ENCODE results near the gene ANKRD34A.

DNA sequence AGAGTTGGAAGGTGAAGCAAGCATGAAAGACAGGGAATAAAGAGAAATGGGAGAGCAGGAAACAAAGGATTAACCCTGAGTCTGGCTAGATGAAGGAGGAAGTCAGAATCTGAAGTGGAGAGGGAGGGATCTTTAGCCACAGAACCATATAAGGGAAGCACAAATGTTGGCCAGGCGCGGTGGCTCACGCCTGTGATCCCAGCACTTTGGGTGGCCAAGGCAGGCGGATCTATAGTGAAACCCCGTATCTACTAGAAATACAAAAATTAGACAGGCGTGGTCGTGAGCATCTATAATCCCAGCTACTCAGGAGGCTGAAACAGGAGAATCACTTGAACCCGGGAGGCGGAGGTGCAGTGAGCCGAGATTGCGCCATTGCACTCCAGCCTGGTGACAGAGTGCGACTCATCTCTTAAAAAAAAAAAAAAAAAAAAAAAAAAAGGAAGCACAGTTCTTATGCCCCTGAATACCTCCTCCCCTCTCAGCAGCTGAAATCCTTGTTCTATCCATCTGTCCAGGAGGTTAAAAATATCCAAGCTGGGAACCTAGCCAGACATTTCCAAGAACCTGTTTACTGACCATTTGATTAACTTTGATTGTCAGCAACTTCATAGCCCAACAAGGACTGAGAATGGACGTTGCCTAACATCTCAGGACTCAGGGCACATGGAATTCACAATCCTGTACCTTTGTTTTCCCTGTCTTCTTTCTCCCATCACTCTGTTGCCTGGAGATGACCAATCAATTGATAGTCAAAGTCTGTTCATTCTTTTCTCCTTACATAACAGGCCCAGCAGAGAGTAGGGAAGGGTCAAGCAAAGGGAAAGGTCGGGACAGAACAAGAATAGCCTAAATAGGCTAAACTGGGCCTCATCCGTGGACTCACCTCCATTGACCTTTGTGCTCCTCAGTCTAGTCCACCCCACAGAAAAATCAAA, 21.4 kb upstream of the ANKRD34A start:
- TF ChIP-seq POLR2A (IDR thresholded peaks at IDR 0.05): no peak
- TF ChIP-seq, protein P1, sequence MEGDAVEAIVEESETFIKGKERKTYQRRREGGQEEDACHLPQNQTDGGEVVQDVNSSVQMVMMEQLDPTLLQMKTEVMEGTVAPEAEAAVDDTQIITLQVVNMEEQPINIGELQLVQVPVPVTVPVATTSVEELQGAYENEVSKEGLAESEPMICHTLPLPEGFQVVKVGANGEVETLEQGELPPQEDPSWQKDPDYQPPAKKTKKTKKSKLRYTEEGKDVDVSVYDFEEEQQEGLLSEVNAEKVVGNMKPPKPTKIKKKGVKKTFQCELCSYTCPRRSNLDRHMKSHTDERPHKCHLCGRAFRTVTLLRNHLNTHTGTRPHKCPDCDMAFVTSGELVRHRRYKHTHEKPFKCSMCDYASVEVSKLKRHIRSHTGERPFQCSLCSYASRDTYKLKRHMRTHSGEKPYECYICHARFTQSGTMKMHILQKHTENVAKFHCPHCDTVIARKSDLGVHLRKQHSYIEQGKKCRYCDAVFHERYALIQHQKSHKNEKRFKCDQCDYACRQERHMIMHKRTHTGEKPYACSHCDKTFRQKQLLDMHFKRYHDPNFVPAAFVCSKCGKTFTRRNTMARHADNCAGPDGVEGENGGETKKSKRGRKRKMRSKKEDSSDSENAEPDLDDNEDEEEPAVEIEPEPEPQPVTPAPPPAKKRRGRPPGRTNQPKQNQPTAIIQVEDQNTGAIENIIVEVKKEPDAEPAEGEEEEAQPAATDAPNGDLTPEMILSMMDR (IDR thresholded peaks at IDR 0.05): no peak
